ENCODE measurements around the gene MYZAP. TPM values are rescaled to one million over a fixed set of nuclear protein-coding genes. Genes with fewer than 3 reads are reported as not detected.

MYZAP gene
- total and polyA plus RNA-seq, 2 of the 8 experiments (the other 6 are each of a cell fraction or from before 2014, with no cell fraction given), result 0.41 to 0.65 TPM

DNA sequence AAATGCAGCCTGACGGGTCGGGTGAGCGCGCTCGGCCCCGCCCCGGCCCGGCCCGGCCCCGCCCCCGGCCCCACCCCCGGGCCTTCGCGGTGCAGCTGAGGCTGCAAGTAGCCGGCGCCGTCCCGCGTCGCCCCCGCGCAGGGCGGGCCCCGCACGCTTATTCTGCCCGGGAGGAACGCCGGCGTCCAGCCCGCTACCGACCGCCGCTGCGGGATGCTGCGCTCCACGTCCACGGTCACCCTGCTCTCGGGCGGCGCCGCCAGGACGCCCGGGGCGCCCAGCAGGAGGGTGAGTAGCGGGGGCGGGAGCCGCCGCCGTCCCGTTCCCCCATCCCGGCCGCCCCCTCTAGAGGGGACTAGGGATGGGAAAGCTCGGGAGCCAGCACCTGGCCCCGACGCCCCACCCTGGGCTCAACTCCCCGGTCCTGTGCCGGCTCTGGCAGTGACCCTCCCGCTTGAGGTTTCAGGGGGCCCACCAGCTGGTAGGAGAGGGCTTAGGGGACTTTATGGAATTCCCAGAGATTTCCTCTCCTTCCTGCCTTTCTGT lies at the start of gene MYZAP (continued):
- TF ChIP-seq PHF8 (conservative IDR thresholded peaks at IDR 0.05; ENCODE audit: low read depth, low read length), result peak; percentile 40; the same call in 1 of the 2 replicates

All from H1 (cell line).